ENCODE results near the gene LRPPRC. TPM values are rescaled to one million over a fixed set of nuclear protein-coding genes. Genes with fewer than 3 reads are reported as not detected.
"Not testable (repeated sequence)": the region's sequence is repeated elsewhere in the genome, so short reads cannot be mapped to it uniquely, and the experiment has no call there.

The LRPPRC gene
- total RNA-seq, 4 donors from 2014 or later: 40.9 to 61.8 (median 49.5) TPM

GRCh38 chr2:43931293-43931692 lies 64.5 kb downstream of the LRPPRC start:
- no peak for ATAC-seq
- no peaks in the 10 kb centered on the region for H3K27me3 ChIP-seq
- H3K9me3 ChIP-seq: no peaks in the 10 kb centered on the region
- no peak overlapping the region for H3K27ac ChIP-seq
- no peak for TF ChIP-seq POLR2A (IDR thresholded peaks at IDR 0.05)
- TF ChIP-seq CTCF (IDR thresholded peaks at IDR 0.05): no peak
- no peak for TF ChIP-seq EP300 (IDR thresholded peaks at IDR 0.05)
- TF ChIP-seq POLR2AphosphoS5 (IDR thresholded peaks at IDR 0.05): no peak
- H3K36me3 ChIP-seq: peaks cover 0 to 64% of the 10 kb centered on the region in 2 donors
- no peaks in the 10 kb centered on the region for H3K4me1 ChIP-seq
- no peak overlapping the region for H3K4me3 ChIP-seq
- WGBS, 2 donors (ENCODE audit: low coverage in 1 of 2): 94 to 100% methylated on average over 3 of the region's 3 CpGs

- TF ChIP-seq EP300 (IDR thresholded peaks at IDR 0.05) (no peak), POLR2A (IDR thresholded peaks at IDR 0.05) (no peak), POLR2AphosphoS5 (IDR thresholded peaks at IDR 0.05) (no peak), CTCF (IDR thresholded peaks at IDR 0.05) (no peak)
- WGBS, 2 donors (ENCODE audit: low coverage in 1 of 2): 91% methylated on average over 4 of the region's 4 CpGs
- no peak overlapping the region for H3K27ac ChIP-seq
- no peak overlapping the region for H3K4me3 ChIP-seq
- no peaks in the 10 kb centered on the region for H3K27me3 ChIP-seq
- H3K4me1 ChIP-seq: no peaks in the 10 kb centered on the region
- no peaks in the 10 kb centered on the region for H3K9me3 ChIP-seq
- no peak for ATAC-seq
- H3K36me3 ChIP-seq: peaks cover 0 to 75% of the 10 kb centered on the region in 2 donors
These were observed 68.3 kb downstream of the LRPPRC start for GRCh38 chr2:43927442-43927841.

DNA sequence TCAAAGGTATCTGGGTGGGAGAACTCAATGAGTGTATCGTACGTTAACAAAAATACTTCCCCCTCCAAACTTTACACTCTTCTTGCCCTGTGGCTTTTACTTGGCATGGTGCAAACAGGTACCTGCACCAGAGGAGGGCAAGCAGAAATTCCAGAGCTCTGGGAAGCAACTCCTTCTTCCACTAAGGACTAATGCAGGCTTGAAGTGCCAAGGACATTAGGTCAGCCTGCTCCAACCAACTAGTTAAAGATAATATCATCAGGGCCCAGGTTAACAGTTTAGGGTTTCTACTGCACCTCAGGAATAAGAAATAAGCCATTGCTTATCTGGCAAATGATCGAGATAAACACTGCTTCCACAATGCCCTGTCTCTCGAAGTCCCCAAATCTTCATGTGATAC lies 70.4 kb downstream of the LRPPRC start:
- no peak overlapping the region for H3K4me3 ChIP-seq
- H3K4me1 ChIP-seq: peaks cover 0 to 12% (median 0%) of the 10 kb centered on the region in 3 donors
- H3K27me3 ChIP-seq: no peaks in the 10 kb centered on the region
- H3K36me3 ChIP-seq: peaks cover 0 to 65% of the 10 kb centered on the region in 2 donors
- H3K9me3 ChIP-seq: no peaks in the 10 kb centered on the region
- ATAC-seq: no peak
- 94 to 100% methylated on average over 3 to 4 of the region's 4 CpGs for WGBS, 2 donors (ENCODE audit: low coverage in 1 of 2)
- TF ChIP-seq EP300 (IDR thresholded peaks at IDR 0.05) (no peak), POLR2A (IDR thresholded peaks at IDR 0.05) (no peak), CTCF (IDR thresholded peaks at IDR 0.05) (no peak), POLR2AphosphoS5 (IDR thresholded peaks at IDR 0.05) (no peak)
- H3K27ac ChIP-seq: no peak overlapping the region

DNA sequence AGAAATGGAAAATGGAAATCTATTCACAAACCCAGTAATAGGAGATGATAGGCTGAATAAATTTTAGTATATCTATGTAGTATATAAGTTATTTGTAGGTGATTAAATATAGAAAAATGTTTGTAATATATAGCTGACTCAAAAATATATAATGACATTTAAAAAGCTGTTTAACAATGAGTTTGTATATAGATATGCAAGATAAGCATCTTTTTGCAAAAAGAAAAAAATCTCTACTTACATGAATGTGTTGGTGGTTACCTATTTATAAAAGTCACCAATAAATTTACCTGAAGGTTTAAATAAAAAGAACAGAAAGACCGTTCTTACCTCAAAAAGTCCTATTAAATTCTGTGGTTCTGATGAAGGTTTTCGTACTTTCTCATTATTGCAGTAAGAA lies 71.3 kb downstream of the LRPPRC start:
- ATAC-seq: no peak
- WGBS, 2 donors (ENCODE audit: low coverage in 1 of 2): 94 to 96% methylated on average over 2 of the region's 2 CpGs
- Histone ChIP-seq H3K36me3 (peaks cover 0 to 56% of the 10 kb centered on the region in 2 donors), H3K4me3 (no peak overlapping the region), H3K27me3 (no peaks in the 10 kb centered on the region), H3K9me3 (no peaks in the 10 kb centered on the region), H3K27ac (no peak overlapping the region), H3K4me1 (peaks cover 0 to 16% (median 0%) of the 10 kb centered on the region in 3 donors)
- no peak for TF ChIP-seq EP300 (IDR thresholded peaks at IDR 0.05)
- TF ChIP-seq CTCF (IDR thresholded peaks at IDR 0.05): no peak
- no peak for TF ChIP-seq POLR2A (IDR thresholded peaks at IDR 0.05)
- no peak for TF ChIP-seq POLR2AphosphoS5 (IDR thresholded peaks at IDR 0.05)

DNA sequence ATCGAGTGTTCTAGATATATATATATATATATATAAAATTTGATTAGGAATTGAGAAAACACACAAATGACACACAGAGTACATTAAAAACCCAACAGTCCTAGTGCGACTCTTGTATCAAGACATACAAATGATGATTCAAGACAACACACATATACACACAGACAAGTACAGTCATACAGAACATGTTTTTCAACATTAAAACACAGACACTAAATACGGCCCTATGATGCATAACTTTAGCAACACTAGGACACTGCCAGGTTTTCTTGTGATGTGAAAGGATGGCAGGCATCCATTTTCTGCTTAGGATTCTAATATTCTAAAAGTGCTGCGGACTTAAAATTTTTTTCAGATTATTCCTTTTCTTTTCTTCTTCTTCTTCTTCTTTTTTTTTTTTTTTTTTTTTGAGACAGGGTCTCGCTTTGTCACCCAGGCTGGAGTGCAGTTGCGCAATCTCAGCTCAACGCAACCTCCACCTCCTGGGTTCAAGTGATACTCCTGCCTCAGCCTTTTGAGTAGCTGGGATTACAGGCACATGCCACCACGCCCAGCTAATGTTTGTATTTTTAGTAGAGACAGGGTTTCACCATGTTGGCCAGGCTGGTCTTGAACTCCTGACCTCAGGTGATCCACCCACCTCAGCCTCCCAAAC lies 84.5 kb downstream of the LRPPRC start:
- peaks cover 3 to 74% of the 10 kb centered on the region in 2 donors for H3K36me3 ChIP-seq
- 85 to 95% methylated on average over 3 to 5 of the region's 8 CpGs for WGBS, 2 donors (ENCODE audit: low coverage in 1 of 2)
- not testable (repeated sequence) for ATAC-seq

More for the DNA sequence above, 84.5 kb downstream of the LRPPRC start:
- not testable (repeated sequence) for H3K27ac ChIP-seq, H3K4me1 ChIP-seq, H3K27me3 ChIP-seq, H3K4me3 ChIP-seq, H3K9me3 ChIP-seq
